ENCODE data around the gene FBLN5.

- no peak for TF ChIP-seq POLR2AphosphoS5 (IDR thresholded peaks at IDR 0.05; ENCODE audit: low read depth, low read length)
- no peak for TF ChIP-seq SIN3A (IDR thresholded peaks at IDR 0.05; ENCODE audit: borderline replicate concordance, low read depth, low read length)
- no peak for TF ChIP-seq NFIC (IDR thresholded peaks at IDR 0.05; ENCODE audit: borderline replicate concordance)
- no peak for TF ChIP-seq CTCF (IDR thresholded peaks at IDR 0.05)
These were observed 55.7 kb downstream of the FBLN5 start for GRCh38 chr14:91891721-91892220.
